Chondrocyte (in vitro differentiated cells): ENCODE results near the gene TCIRG1. TPM values are rescaled to one million over a fixed set of nuclear protein-coding genes. Genes with fewer than 3 reads are reported as not detected.
A peak's percentile ranks its signal among the peaks of the same experiment; 100 is the strongest.

Experiments
- DNase-seq: peaks from one replicate; pipeline ENCODE4 v3.0.0; 2021; ENCODE audit warnings: mixed read lengths, low spot score
- H3K27ac Mint-ChIP-seq: one replicate; pipeline ENCODE4 v1.8.0; 2021; ENCODE audit warnings: mild to moderate bottlenecking, moderate library complexity, mixed read lengths; ENCODE audit not compliant: unreplicated experiment
- H3K27me3 Mint-ChIP-seq: 2 replicates; pipeline ENCODE4 v1.8.0; 2021; ENCODE audit warnings: low read depth, mixed read lengths
- H3K36me3 Mint-ChIP-seq: 2 replicates; pipeline ENCODE4 v1.8.0; 2021; ENCODE audit warnings: low read depth, mixed read lengths
- H3K4me1 Mint-ChIP-seq: 2 replicates; pipeline ENCODE4 v1.8.0; 2021; ENCODE audit warnings: low read depth, mild to moderate bottlenecking, mixed read lengths
- H3K4me3 Mint-ChIP-seq: one replicate; pipeline ENCODE4 v1.8.0; 2021; ENCODE audit warnings: mild to moderate bottlenecking, moderate library complexity, mixed read lengths; ENCODE audit not compliant: unreplicated experiment
- H3K9me3 Mint-ChIP-seq: 2 replicates; pipeline ENCODE4 v1.8.0; 2021; ENCODE audit warnings: low read depth, mixed read lengths
- CTCF ChIP-seq: fragments of 200-600 bp; sonication (generic); IDR thresholded peaks from 2 replicates; pipeline ENCODE4 v1.5.0; 2021; ENCODE audit warnings: antibody characterized with exemption, mild to moderate bottlenecking, moderate library complexity
- total RNA-seq: library from RNA; stranded (reverse); gene quantifications from 3 replicates; pipeline ENCODE4 v1.2.1, GENCODE V29; 2021

Gene TCIRG1
- total RNA-seq, 1 donor from 2014 or later: 73.2 TPM

GRCh38 chr11:68049509-68050370 is 10.9 kb downstream of the TCIRG1 start:
- H3K4me1 Mint-ChIP-seq: no peaks in the 10 kb centered on the region
- no peak overlapping the region for H3K27ac Mint-ChIP-seq
- H3K4me3 Mint-ChIP-seq: no peak overlapping the region

DNA sequence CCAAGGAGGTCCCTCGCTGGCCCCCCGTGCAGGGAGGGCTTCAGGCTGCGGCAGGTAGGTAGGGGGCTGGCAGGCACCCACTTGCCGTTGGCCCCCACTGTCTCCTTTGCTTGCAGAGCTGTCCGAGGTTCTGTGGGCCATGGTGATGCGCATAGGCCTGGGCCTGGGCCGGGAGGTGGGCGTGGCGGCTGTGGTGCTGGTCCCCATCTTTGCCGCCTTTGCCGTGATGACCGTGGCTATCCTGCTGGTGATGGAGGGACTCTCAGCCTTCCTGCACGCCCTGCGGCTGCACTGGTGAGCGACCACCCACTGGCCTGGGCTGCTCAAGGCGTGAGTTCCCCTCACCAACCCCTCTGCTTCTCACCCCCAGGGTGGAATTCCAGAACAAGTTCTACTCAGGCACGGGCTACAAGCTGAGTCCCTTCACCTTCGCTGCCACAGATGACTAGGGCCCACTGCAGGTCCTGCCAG is 11.6 kb downstream of the TCIRG1 start:
- no peak overlapping the region for H3K27ac Mint-ChIP-seq

More at GRCh38 chr11:68049509-68050370, 10.9 kb downstream of the TCIRG1 start:
- Mint-ChIP-seq H3K27me3 (no peaks in the 10 kb centered on the region), H3K9me3 (no peaks in the 10 kb centered on the region), H3K36me3 (peaks cover 7% of the 10 kb centered on the region)
- DNase-seq: peak; percentile 92
- no peak for TF ChIP-seq CTCF

GRCh38 chr11:68051191-68052136 is 12.6 kb downstream of the TCIRG1 start:
- Mint-ChIP-seq H3K4me1 (no peaks in the 10 kb centered on the region), H3K9me3 (no peaks in the 10 kb centered on the region)
- no peak for TF ChIP-seq CTCF

More for the DNA sequence above, 11.6 kb downstream of the TCIRG1 start:
- Mint-ChIP-seq H3K9me3 (no peaks in the 10 kb centered on the region), H3K36me3 (peaks cover 7% of the 10 kb centered on the region), H3K4me3 (no peak overlapping the region), H3K27me3 (no peaks in the 10 kb centered on the region), H3K4me1 (no peaks in the 10 kb centered on the region)
- no peak for TF ChIP-seq CTCF
- no peak for DNase-seq

DNA sequence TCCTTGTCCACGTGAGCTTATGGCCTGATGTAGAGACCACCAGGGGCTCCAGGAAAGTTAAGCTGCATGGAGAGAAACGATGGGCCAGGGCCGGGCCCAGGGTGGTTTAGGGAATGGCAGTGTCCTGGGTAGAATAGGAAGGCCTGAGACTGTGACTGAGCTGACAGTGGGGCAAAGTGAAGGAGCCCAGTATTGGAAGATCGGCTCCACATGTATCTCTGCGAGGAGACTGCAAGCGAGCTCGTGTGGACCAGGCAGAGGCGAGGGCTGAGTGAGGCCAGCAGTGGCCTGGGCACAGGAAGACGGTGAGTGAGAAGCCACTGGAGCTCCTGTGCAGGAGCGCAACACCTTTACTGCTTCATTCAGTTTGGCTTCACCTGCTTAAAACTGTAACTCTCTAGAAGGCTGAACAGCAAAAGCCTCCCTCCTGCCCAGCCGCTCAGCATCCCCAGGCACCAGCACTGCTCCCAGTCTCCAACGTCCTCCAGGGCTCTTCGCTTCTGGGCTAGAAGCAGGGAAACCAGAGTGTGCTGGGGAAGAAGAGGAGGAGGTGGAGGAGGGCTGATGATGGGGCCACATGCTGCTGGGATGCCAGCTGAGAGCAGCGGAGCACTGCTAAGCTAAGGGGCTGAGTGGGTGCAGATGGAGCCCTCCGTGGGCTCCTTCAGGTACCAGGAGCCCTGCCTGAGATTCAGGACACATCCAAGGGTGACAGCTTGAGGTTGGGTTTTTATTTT is 13.5 kb downstream of the TCIRG1 start:
- H3K36me3 Mint-ChIP-seq: peaks cover 9% of the 10 kb centered on the region
- no peaks in the 10 kb centered on the region for H3K27me3 Mint-ChIP-seq
- no peak overlapping the region for H3K27ac Mint-ChIP-seq
- H3K4me1 Mint-ChIP-seq: no peaks in the 10 kb centered on the region
- no peaks in the 10 kb centered on the region for H3K9me3 Mint-ChIP-seq
- TF ChIP-seq CTCF: no peak
- DNase-seq: no peak
- H3K4me3 Mint-ChIP-seq: no peak overlapping the region

More at GRCh38 chr11:68051191-68052136, 12.6 kb downstream of the TCIRG1 start:
- H3K36me3 Mint-ChIP-seq: peaks cover 7% of the 10 kb centered on the region
- no peak overlapping the region for H3K27ac Mint-ChIP-seq
- no peaks in the 10 kb centered on the region for H3K27me3 Mint-ChIP-seq
- H3K4me3 Mint-ChIP-seq: no peak overlapping the region
- DNase-seq: no peak
